H1 (cell line): ENCODE data around the gene NELL1. TPM values are rescaled to one million over a fixed set of nuclear protein-coding genes. Genes with fewer than 3 reads are reported as not detected.

Experiments
- CTCF ChIA-PET: fragments of 300-600 bp; sonication (Branson Sonifier 250); formaldehyde crosslinking; loops from one replicate; lab custom pipeline; 2021; ENCODE audit not compliant: partially characterized antibody; lab: Charles Lee
- POLR2A ChIA-PET: fragments of 300-600 bp; sonication (Branson Sonifier 250); formaldehyde crosslinking; loops from one replicate; lab custom pipeline; 2021; ENCODE audit warnings: inconsistent platforms; ENCODE audit not compliant: partially characterized antibody; lab: Charles Lee
- DNase-seq, 2 experiments: peaks; one replicate each; pipeline versions ENCODE4 v3.0.0 to v3.0.0-alpha.2; 2010 to 2022; ENCODE audit warnings: low spot score in 2 of 2, low read depth in 1 of 2, mixed read lengths in 1 of 2
- FAIRE-seq: peaks from 2 replicates; lab custom pipeline; 2011; peaks lifted over from hg19 to GRCh38; lab: Jason Lieb, UNC
- H2AFZ ChIP-seq: 2 replicates; pipeline ENCODE4 v1.8.1; 2012; ENCODE audit warnings: low read length, inconsistent platforms
- H2AK5ac ChIP-seq: 2 replicates; pipeline ENCODE4 v1.6.1; 2013; ENCODE audit warnings: low read depth, low read length
- H2BK120ac ChIP-seq: replicated peaks from 2 replicates; pipeline ENCODE3; 2013; ENCODE audit warnings: low read depth, low read length, inconsistent platforms
- H2BK12ac ChIP-seq: 2 replicates; pipeline ENCODE4 v1.6.1; 2013; ENCODE audit warnings: low read depth, low read length
- H2BK15ac ChIP-seq: 2 replicates; pipeline ENCODE4 v1.6.1; 2013; ENCODE audit warnings: low read length
- H2BK20ac ChIP-seq: 2 replicates; pipeline ENCODE4 v1.6.1; 2013; ENCODE audit warnings: low read length
- H2BK5ac ChIP-seq: 2 replicates; pipeline ENCODE4 v1.6.1; 2013; ENCODE audit warnings: low read depth, low read length
- H3K14ac ChIP-seq: 2 replicates; pipeline ENCODE4 v1.6.1; 2013; ENCODE audit warnings: inconsistent platforms; ENCODE audit not compliant: insufficient read length
- H3K18ac ChIP-seq: 2 replicates; pipeline ENCODE4 v1.6.1; 2013; ENCODE audit warnings: low read length; ENCODE audit errors: extremely low read depth
- H3K23ac ChIP-seq: 2 replicates; pipeline ENCODE4 v1.6.1; 2013; ENCODE audit warnings: inconsistent platforms; ENCODE audit not compliant: insufficient read length
- H3K23me2 ChIP-seq: 2 replicates; pipeline ENCODE4 v1.6.1; 2013; ENCODE audit warnings: low read depth, low read length
- H3K27ac ChIP-seq: 2 replicates; pipeline ENCODE4 v1.6.1; 2011; ENCODE audit warnings: low read depth, low read length, inconsistent platforms
- H3K27me3 ChIP-seq, 4 experiments: replicated peaks in 1 of 4; 1 replicate in 1 of 4; 2 replicates in 3 of 4; pipeline versions ENCODE4 v1.6.1 to v1.8.1; 2011 to 2013; ENCODE audit warnings: low read length in 3 of 4, mild to moderate bottlenecking in 3 of 4, inconsistent platforms in 2 of 4, mixed read lengths in 2 of 4, moderate library complexity in 1 of 4; ENCODE audit not compliant: control insufficient read depth in 3 of 4, insufficient read depth in 3 of 4; ENCODE audit errors: extremely low read depth in 1 of 4
- H3K36me3 ChIP-seq, 4 experiments: 2 replicates each; pipeline versions ENCODE4 v1.6.1 to v1.8.1; 2011 to 2013; ENCODE audit warnings: mild to moderate bottlenecking in 4 of 4, low read length in 3 of 4, moderate library complexity in 2 of 4, control low read depth in 1 of 4, inconsistent platforms in 1 of 4; ENCODE audit not compliant: insufficient read depth in 4 of 4, control insufficient read depth in 2 of 4
- H3K4ac ChIP-seq: replicated peaks from 2 replicates; pipeline ENCODE3; 2013; ENCODE audit warnings: low read length, low read depth, mixed read lengths, inconsistent platforms; ENCODE audit not compliant: insufficient read length
- H3K4me1 ChIP-seq, 4 experiments: replicated peaks in 1 of 4; 1 replicate in 1 of 4; 2 replicates in 3 of 4; pipeline versions ENCODE4 v1.6.1 to v1.8.1; 2011 to 2013; ENCODE audit warnings: low read length in 3 of 4, inconsistent platforms in 2 of 4, mixed read lengths in 1 of 4; ENCODE audit not compliant: insufficient read depth in 4 of 4, control insufficient read depth in 3 of 4
- H3K4me2 ChIP-seq, 2 experiments: 2 replicates each; pipeline versions ENCODE4 v1.6.1 to v1.8.1; 2011 to 2013; ENCODE audit warnings: low read depth in 2 of 2, low read length in 2 of 2, control low read depth in 1 of 2, inconsistent platforms in 1 of 2, mild to moderate bottlenecking in 1 of 2; ENCODE audit not compliant: insufficient read depth in 1 of 2
- H3K4me3 ChIP-seq, 4 experiments: fragments of 200-600, 300-600 bp in 1 of 4; sonication (generic), shearing (Covaris generic), sonication (Bioruptor Twin) in 1 of 4; 2 replicates each; pipeline versions ENCODE4 v1.5.1 to v1.8.1; 2011 to 2016; ENCODE audit warnings: low read length in 4 of 4, low read depth in 3 of 4, control low read depth in 2 of 4, inconsistent platforms in 2 of 4, mild to moderate bottlenecking in 2 of 4, mixed read lengths in 1 of 4, moderate library complexity in 1 of 4; ENCODE audit not compliant: insufficient read depth in 2 of 4; ENCODE audit errors: extremely low read depth in 1 of 4
- H3K56ac ChIP-seq: replicated peaks from 2 replicates; pipeline ENCODE3; 2013; ENCODE audit warnings: low read depth, mild to moderate bottlenecking, mixed read lengths, low read length, inconsistent platforms; ENCODE audit not compliant: insufficient read length
- H3K79me1 ChIP-seq: 2 replicates; pipeline ENCODE4 v1.6.1; 2013; ENCODE audit warnings: low read depth, low read length, control low read depth
- H3K79me2 ChIP-seq, 2 experiments: 2 replicates each; pipeline versions ENCODE4 v1.6.1 to v1.8.1; 2012 to 2013; ENCODE audit warnings: low read length in 2 of 2, mild to moderate bottlenecking in 2 of 2, inconsistent platforms in 1 of 2; ENCODE audit not compliant: insufficient read depth in 2 of 2, control insufficient read depth in 1 of 2
- H3K9ac ChIP-seq, 4 experiments: replicated peaks in 1 of 4; 1 replicate in 1 of 4; 2 replicates in 3 of 4; pipeline versions ENCODE4 v1.6.1 to v1.8.1; 2011 to 2013; ENCODE audit warnings: low read depth in 3 of 4, low read length in 3 of 4, control low read depth in 2 of 4, mild to moderate bottlenecking in 2 of 4, moderate library complexity in 2 of 4, inconsistent platforms in 1 of 4; ENCODE audit errors: extremely low read depth in 1 of 4
- H3K9me3 ChIP-seq, 2 experiments: 2 replicates each; pipeline versions ENCODE4 v1.6.1 to v1.8.1; 2012 to 2013; ENCODE audit warnings: mild to moderate bottlenecking in 2 of 2, moderate library complexity in 2 of 2, control low read depth in 1 of 2, inconsistent platforms in 1 of 2, low read depth in 1 of 2, low read length in 1 of 2, mixed read lengths in 1 of 2; ENCODE audit not compliant: insufficient read depth in 2 of 2
- H4K20me1 ChIP-seq, 2 experiments: replicated peaks in 1 of 2; 2 replicates each; pipeline versions ENCODE3 to v1.8.1; 2011 to 2013; ENCODE audit warnings: inconsistent platforms in 2 of 2, low read length in 2 of 2, mild to moderate bottlenecking in 1 of 2; ENCODE audit not compliant: insufficient read depth in 2 of 2, control insufficient read depth in 1 of 2
- H4K5ac ChIP-seq: 2 replicates; pipeline ENCODE4 v1.6.1; 2013; ENCODE audit warnings: low read length, low read depth, mixed read lengths, inconsistent platforms; ENCODE audit not compliant: insufficient read length
- H4K8ac ChIP-seq: 2 replicates; pipeline ENCODE4 v1.8.0; 2013; ENCODE audit warnings: mild to moderate bottlenecking, moderate library complexity, low read length, inconsistent platforms; ENCODE audit not compliant: insufficient read depth; ENCODE audit errors: extremely low read depth
- H4K91ac ChIP-seq: replicated peaks from 2 replicates; pipeline ENCODE3; 2013; ENCODE audit warnings: low read length, mixed read lengths, inconsistent platforms; ENCODE audit not compliant: insufficient read length
- BCL11A ChIP-seq, 2 experiments: IDR thresholded peaks; one replicate each; pipeline ENCODE4 v1.6.1; 2011; ENCODE audit warnings: low read depth in 2 of 2, low read length in 2 of 2, mild to moderate bottlenecking in 2 of 2
- CEBPB ChIP-seq: IDR thresholded peaks from 2 replicates; pipeline ENCODE4 v1.6.1; 2012; ENCODE audit warnings: low read depth, low read length
- RAD21 ChIP-seq, 2 experiments: IDR thresholded peaks in 1 of 2; conservative IDR thresholded peaks in 1 of 2; 2 replicates each; pipeline ENCODE4 v1.6.1; 2011; ENCODE audit warnings: low read depth in 2 of 2, low read length in 2 of 2, improper control_type of control experiment in 1 of 2, inconsistent platforms in 1 of 2, mild to moderate bottlenecking in 1 of 2, moderate library complexity in 1 of 2
- TBP ChIP-seq: IDR thresholded peaks from 2 replicates; pipeline ENCODE4 v1.6.1; 2011; ENCODE audit warnings: low read depth, low read length, improper control_type of control experiment
- WGBS, 2 experiments: shearing (Covaris generic) in 1 of 2; methylation state at CpG; one replicate each; pipeline versions ENCODE4 v1.1.6 to v1.1.7; 2013 to 2015; ENCODE audit warnings: low lambda C conversion rate in 2 of 2, mixed read lengths in 2 of 2, inconsistent platforms in 1 of 2, low coverage in 1 of 2, missing lambda C conversion rate in 1 of 2; ENCODE audit not compliant: insufficient replicate concordance in 2 of 2, insufficient coverage in 1 of 2, insufficient read length in 1 of 2; ENCODE audit errors: extremely low coverage in 1 of 2, missing lambda C conversion rate in 1 of 2; 5-methylcytosine and 5-hydroxymethylcytosine counted together
- polyA plus RNA-seq, 7 experiments: library from polyadenylated mRNA; depleted of rRNA in 3 of 7; stranded (reverse) in 5 of 7; unstranded in 2 of 7; fragments of >200 nt in 5 of 7; fragments of 200-250 nt in 2 of 7; gene quantifications; 1 replicate in 5 of 7; 2 replicates in 1 of 7; 4 replicates in 1 of 7; pipeline versions ENCODE4 v1.2.1 to v1.2.3, GENCODE V29; 2011 to 2013; ENCODE audit warnings: missing spikeins in 2 of 7, mixed read lengths in 2 of 7
- total RNA-seq: library from RNA; stranded (reverse); fragmentation: NEBNext Ultra II Directional; extraction: Animal tissue kit (Norgen Biotek cat#: 25700); gene quantifications from 2 replicates; pipeline ENCODE4 v1.2.1, GENCODE V29; 2021
- TF ChIP-seq, protein P1 (sequence below), 3 experiments: IDR thresholded peaks; 1 replicate in 2 of 3; 2 replicates in 1 of 3; pipeline versions ENCODE4 v1.5.1 to v1.6.1; 2011; ENCODE audit warnings: low read length in 3 of 3, mild to moderate bottlenecking in 3 of 3, inconsistent platforms in 2 of 3, low read depth in 1 of 3, moderate library complexity in 1 of 3; ENCODE audit not compliant: insufficient read depth in 1 of 3; ENCODE audit errors: control extremely low read depth in 1 of 3

Gene NELL1
- total and polyA plus RNA-seq, 2 of the 8 experiments (the other 6 are each of a cell fraction or from before 2014, with no cell fraction given): 0.21 TPM; not detected in 1

DNA sequence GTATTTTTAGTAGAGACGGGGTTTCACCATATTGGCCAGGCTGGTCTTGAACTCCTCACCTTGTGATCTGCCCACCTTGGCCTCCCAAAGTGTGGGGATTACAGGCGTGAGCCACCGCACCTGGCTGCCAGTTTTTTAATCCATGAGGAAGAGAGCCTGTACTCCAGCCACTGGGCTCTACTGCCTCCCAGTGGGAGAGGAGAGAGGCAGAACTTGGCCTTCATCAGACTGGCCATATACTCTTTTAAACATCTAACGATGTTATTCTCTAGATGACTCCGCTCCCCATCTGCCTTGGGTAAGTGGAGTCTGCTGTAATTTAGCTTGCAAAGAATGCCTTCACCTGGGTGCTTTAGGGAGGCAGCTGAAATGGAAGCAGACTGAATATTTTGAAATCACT is 35.3 kb upstream of the NELL1 start:
- POLR2A ChIA-PET: no interaction called here

More for the DNA sequence above, 35.3 kb upstream of the NELL1 start:
- no peaks in the 10 kb centered on the region for H3K27me3 ChIP-seq
- H3K36me3 ChIP-seq: no peaks in the 10 kb centered on the region
- no peak overlapping the region for H2BK120ac ChIP-seq
- peaks cover 0 to 5% (median 2%) of the 10 kb centered on the region in 4 experiments; a peak in 3 of 7 replicates for H3K4me1 ChIP-seq
- H3K4me2 ChIP-seq: no peak overlapping the region
- H4K20me1 ChIP-seq: no peaks in the 10 kb centered on the region
- no peak overlapping the region for H3K56ac ChIP-seq
- no peak overlapping the region for H4K8ac ChIP-seq
- no peaks in the 10 kb centered on the region for H3K79me2 ChIP-seq
- H2AFZ ChIP-seq: no peak overlapping the region
- no peak overlapping the region for H3K4ac ChIP-seq
- H3K18ac ChIP-seq: no peak overlapping the region
- H4K91ac ChIP-seq: no peak overlapping the region
- no peak overlapping the region for H2BK5ac ChIP-seq
- H3K9me3 ChIP-seq: no peaks in the 10 kb centered on the region; a peak in 1 of 4 replicates
- no peaks in the 10 kb centered on the region for H3K79me1 ChIP-seq
- H3K27ac ChIP-seq: no peak overlapping the region
- no peak overlapping the region for H3K23ac ChIP-seq
- no peak overlapping the region for H3K14ac ChIP-seq
- TF ChIP-seq, protein P1, sequence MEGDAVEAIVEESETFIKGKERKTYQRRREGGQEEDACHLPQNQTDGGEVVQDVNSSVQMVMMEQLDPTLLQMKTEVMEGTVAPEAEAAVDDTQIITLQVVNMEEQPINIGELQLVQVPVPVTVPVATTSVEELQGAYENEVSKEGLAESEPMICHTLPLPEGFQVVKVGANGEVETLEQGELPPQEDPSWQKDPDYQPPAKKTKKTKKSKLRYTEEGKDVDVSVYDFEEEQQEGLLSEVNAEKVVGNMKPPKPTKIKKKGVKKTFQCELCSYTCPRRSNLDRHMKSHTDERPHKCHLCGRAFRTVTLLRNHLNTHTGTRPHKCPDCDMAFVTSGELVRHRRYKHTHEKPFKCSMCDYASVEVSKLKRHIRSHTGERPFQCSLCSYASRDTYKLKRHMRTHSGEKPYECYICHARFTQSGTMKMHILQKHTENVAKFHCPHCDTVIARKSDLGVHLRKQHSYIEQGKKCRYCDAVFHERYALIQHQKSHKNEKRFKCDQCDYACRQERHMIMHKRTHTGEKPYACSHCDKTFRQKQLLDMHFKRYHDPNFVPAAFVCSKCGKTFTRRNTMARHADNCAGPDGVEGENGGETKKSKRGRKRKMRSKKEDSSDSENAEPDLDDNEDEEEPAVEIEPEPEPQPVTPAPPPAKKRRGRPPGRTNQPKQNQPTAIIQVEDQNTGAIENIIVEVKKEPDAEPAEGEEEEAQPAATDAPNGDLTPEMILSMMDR (IDR thresholded peaks at IDR 0.05; ENCODE audit: control extremely low read depth in 1 of 3, insufficient read depth in 1 of 3, low read depth in 1 of 3, low read length in 3 of 3): peak; percentile 36 to 58 (median 53)
- TF ChIP-seq CEBPB: no peak
- TF ChIP-seq BCL11A (IDR thresholded peaks at IDR 0.05; ENCODE audit: low read depth in 2 of 2, low read length in 2 of 2): no peak
- TF ChIP-seq RAD21 (IDR thresholded peaks at IDR 0.05 in 1 of 2, conservative IDR thresholded peaks at IDR 0.05 in 1 of 2; ENCODE audit: low read depth in 2 of 2, low read length in 2 of 2): peak; percentile 68 to 73
- TF ChIP-seq TBP: peak; percentile 27; the same call in 1 of the 2 replicates
- no peak overlapping the region for H2BK20ac ChIP-seq
- H2AK5ac ChIP-seq: no peak overlapping the region
- no peak overlapping the region for H4K5ac ChIP-seq
- 93% methylated on average over 5 of the region's 5 CpGs; no CpG with 5 or more reads in 1 of the 2 experiments for WGBS, 2 experiments
- H3K4me3 ChIP-seq: no peak overlapping the region
- DNase-seq: no peak
- FAIRE-seq: no peak
- H3K9ac ChIP-seq: no peak overlapping the region
- H2BK12ac ChIP-seq: no peak overlapping the region
- no peaks in the 10 kb centered on the region for H3K23me2 ChIP-seq
- H2BK15ac ChIP-seq: no peak overlapping the region
- CTCF ChIA-PET: interaction anchor here (0.6 to 2.8 kb wide), 5 partner anchors 12 to 924 kb away, joined by 3 to 16 read pairs (median 3); no protein-coding TSS in a partner anchor
